Activated T-helper 17 cell treated with anti-CD3 and anti-CD28 coated beads, Interleukin-2, amount 50 U/mL, for 72 hours (primary cell): ENCODE data around the gene PPP1R10. TPM values are rescaled to one million over a fixed set of nuclear protein-coding genes. Genes with fewer than 3 reads are reported as not detected.
"Not testable (repeated sequence)": the region's sequence is repeated elsewhere in the genome, so short reads cannot be mapped to it uniquely, and the experiment has no call there.

Source experiments
- ATAC-seq: fragments of 150-1000 bp; cut with Tn5 transposase; replicated peaks from 2 replicates; pipeline ENCODE4 v1.10.0; 2021; ENCODE audit warnings: mild to moderate bottlenecking, moderate library complexity
- H3K27ac Mint-ChIP-seq: one replicate; pipeline ENCODE4 v1.8.0; 2022; ENCODE audit warnings: mixed read lengths
- H3K27me3 Mint-ChIP-seq: one replicate; pipeline ENCODE4 v1.8.0; 2022; ENCODE audit warnings: mixed read lengths
- H3K36me3 Mint-ChIP-seq: one replicate; pipeline ENCODE4 v1.8.0; 2022; ENCODE audit warnings: low read depth, mild to moderate bottlenecking, mixed read lengths
- H3K4me1 Mint-ChIP-seq: one replicate; pipeline ENCODE4 v1.8.0; 2022; ENCODE audit warnings: mixed read lengths
- H3K4me3 Mint-ChIP-seq: one replicate; pipeline ENCODE4 v1.8.0; 2022; ENCODE audit warnings: mild to moderate bottlenecking, mixed read lengths
- H3K9me3 Mint-ChIP-seq: one replicate; pipeline ENCODE4 v1.8.0; 2022; ENCODE audit warnings: mixed read lengths
- total RNA-seq, 2 donors: library from RNA; stranded (reverse); gene quantifications; one replicate each; pipeline ENCODE4 v1.2.3, GENCODE V29; 2022

Gene PPP1R10
- total RNA-seq, 2 donors from 2014 or later: 85.9 to 101 TPM

DNA sequence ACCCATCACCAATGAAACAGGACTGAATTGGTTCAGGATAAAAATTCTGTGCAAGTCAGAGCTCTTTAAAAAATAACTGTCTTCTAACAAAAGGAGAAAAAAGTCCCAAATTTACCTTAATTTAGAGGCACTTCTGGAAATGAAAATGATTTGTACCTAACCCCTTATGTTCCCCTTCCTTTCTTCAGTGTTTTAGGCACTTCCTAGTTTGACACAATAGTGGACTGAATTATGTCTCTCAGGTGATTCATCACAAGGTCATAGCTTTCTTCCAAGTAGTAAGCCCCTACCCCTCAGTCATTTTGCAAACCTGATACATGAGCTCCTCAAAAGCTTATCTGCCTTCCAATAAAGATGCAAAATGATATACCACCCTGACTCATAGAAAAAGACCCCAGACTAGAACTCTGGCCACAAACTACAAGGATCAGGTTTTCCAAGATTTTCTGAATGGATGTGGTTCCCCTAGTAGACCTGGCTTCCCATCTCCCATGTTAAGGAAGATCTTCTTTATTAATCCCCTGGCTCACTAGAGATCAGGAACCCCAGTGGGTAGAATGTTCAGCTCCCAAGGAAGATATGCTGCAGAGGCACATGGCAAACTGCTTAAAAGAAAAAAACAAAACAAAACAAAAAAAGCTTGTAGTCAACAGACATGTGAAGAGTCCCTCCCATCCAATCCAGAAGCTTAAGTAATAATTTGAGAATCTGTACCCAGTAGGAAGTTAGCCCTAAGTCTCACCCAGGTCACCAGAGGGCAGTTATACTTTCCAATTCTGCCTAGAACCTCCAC is 3.6 kb downstream of the PPP1R10 start:
- peak; percentile 31 for ATAC-seq
- peaks cover 97% of the 10 kb centered on the region for H3K36me3 Mint-ChIP-seq
- H3K27ac Mint-ChIP-seq: peak overlapping the region; percentile 100
- no peaks in the 10 kb centered on the region for H3K9me3 Mint-ChIP-seq
- peak overlapping the region; percentile 94 for H3K4me3 Mint-ChIP-seq
- H3K4me1 Mint-ChIP-seq: peaks cover 49% of the 10 kb centered on the region
- no peaks in the 10 kb centered on the region for H3K27me3 Mint-ChIP-seq

DNA sequence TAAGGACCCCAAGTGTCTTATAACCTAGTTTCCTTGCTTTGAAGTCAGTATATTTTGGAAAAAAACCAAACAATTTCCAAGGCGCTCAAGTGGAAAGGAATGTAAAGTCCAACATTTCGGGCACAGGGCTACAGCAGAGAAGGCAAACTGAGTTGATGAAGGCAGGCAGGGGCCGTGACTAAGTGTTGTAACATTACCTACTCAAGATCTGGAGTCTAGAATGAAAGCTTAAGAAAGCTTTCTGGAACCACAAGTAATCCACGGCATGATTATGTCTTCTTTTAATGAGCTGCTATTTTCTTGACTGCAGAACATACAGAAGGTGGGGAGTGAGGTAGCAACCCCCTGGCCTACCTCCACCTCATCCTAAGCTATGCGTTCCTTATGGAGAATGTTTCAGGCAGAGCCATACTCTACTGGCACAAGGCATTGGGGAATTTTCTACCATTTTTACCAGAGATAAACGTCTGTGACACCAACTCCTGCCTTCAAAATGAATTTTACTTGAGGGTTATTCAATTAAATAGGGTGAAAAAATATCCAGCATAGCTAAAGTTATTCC is 4.3 kb downstream of the PPP1R10 start:
- no peak for ATAC-seq
- peak overlapping the region; percentile 100 for H3K27ac Mint-ChIP-seq
- H3K27me3 Mint-ChIP-seq: no peaks in the 10 kb centered on the region
- no peaks in the 10 kb centered on the region for H3K9me3 Mint-ChIP-seq
- H3K36me3 Mint-ChIP-seq: peaks cover 100% of the 10 kb centered on the region
- H3K4me1 Mint-ChIP-seq: peaks cover 49% of the 10 kb centered on the region
- H3K4me3 Mint-ChIP-seq: peak overlapping the region; percentile 94

DNA sequence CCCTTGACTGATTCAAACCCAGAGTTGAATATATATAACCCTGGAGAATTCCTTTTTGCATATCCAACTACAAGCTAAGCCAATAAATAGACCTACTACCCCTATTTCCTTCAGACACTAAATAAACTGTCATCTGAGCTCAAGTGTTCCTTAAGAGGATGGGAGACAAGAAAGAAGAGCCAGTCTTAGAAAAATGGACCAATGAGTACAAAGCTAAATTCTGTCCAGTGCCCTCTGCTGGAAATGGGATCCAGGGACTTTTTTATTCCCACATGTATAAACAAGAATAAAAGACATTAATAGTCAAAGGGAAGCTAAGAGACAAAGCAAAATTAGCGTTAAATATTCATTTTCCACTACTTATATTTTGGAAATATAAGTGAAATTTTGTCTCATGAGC is 4.8 kb downstream of the PPP1R10 start:
- peaks cover 100% of the 10 kb centered on the region for H3K36me3 Mint-ChIP-seq
- H3K9me3 Mint-ChIP-seq: no peaks in the 10 kb centered on the region
- peak overlapping the region; percentile 94 for H3K4me3 Mint-ChIP-seq
- H3K4me1 Mint-ChIP-seq: peaks cover 54% of the 10 kb centered on the region
- H3K27me3 Mint-ChIP-seq: no peaks in the 10 kb centered on the region
- ATAC-seq: no peak
- peak overlapping the region; percentile 69 for H3K27ac Mint-ChIP-seq

DNA sequence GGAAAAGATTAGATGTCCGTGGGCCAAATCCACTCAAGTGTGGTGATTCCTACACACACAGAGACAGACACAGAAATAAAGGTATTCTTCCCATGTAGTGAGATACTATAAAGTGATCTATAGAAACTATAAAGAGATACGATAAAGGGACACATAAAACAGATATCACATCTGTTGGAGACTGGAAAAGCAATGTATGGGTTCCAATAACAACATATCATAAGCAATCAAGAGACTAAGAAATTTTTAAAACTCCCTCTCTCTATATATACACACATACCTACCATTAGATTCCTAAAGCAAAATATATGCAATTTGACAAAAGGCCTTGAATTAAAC is 5.2 kb downstream of the PPP1R10 start:
- H3K9me3 Mint-ChIP-seq: no peaks in the 10 kb centered on the region
- no peaks in the 10 kb centered on the region for H3K27me3 Mint-ChIP-seq
- ATAC-seq: no peak
- peak overlapping the region; percentile 69 for H3K27ac Mint-ChIP-seq
- peak overlapping the region; percentile 94 for H3K4me3 Mint-ChIP-seq
- H3K36me3 Mint-ChIP-seq: peaks cover 100% of the 10 kb centered on the region
- peaks cover 54% of the 10 kb centered on the region for H3K4me1 Mint-ChIP-seq

DNA sequence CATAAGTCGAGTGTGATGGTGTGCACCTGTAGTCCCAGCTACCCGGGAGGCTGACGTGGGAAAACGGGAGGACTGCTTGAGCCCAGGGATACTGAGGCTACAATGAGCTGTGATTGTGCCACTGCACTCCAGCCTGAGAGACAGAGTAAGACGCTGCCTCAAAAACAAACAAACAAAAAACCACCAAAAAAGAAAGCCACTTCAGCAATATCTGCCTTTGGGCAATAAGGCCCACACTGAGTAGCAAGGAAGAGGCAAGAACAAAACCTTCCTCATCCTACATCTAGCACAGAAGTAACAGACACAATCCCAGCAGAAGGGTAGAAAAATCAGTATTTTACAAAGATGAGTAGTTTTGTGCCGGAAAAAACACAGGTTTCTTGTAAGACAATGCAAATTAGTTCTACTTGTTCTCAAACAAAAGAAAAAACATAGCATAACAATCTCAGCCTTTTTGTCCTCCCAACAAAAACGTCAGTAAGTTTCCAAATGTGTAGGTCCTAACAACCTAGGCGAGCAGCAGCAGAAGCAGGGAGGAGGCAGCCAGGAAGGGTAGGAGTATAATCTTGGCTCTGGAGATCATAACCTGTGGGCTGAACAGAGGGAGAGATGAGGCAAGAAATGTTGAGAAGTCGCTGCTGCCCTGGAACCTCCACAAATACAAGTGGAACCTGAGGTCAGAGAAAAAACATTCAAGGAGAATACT is 5.7 kb downstream of the PPP1R10 start:
- Mint-ChIP-seq H3K27me3 (no peaks in the 10 kb centered on the region), H3K27ac (peak overlapping the region; percentile 69), H3K9me3 (no peaks in the 10 kb centered on the region), H3K4me3 (peak overlapping the region; percentile 94), H3K4me1 (peaks cover 58% of the 10 kb centered on the region), H3K36me3 (peaks cover 100% of the 10 kb centered on the region)
- no peak for ATAC-seq

DNA sequence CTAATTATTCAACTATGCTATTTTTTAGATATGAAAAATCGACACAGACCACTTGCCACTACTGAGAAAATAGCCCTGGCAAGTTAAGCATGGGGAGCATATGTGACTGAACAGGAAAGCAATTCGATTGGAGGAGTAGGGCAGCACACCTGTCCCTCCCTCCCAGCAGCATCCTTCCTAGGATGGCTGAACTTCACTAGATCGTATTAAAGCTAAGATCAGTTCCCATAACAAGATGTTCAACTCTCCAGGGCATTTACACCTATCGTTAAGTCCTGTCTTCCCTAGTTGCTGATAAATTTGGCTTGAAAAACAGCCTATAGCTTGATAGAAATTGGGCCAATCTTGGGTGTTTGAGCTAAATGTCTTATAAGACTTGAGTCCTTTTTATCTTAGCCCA is 7.0 kb downstream of the PPP1R10 start:
- Mint-ChIP-seq H3K4me1 (peaks cover 62% of the 10 kb centered on the region), H3K27me3 (no peaks in the 10 kb centered on the region), H3K36me3 (peaks cover 100% of the 10 kb centered on the region), H3K9me3 (no peaks in the 10 kb centered on the region), H3K4me3 (no peak overlapping the region), H3K27ac (peak overlapping the region; percentile 58)
- ATAC-seq: no peak

DNA sequence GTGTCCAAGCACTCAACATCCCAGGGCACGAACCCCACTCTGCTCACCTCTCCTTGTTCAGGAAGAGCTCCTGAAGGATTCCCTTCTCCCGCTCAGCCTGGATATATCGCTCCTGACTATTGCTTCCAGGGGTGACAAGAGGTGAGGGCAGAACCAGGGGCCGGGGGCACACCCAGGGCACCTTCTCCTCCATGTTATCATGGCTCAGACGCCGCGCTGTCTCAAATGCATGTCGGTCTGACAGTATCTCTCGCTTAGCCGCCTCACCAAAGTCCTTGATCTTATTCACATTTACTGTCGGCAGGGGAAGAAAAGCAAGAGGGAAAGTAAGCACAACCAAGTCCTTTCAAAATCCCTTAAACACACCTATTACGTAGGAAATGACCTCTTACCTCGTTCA is 13.1 kb downstream of the PPP1R10 start:
- ATAC-seq: no peak
- Mint-ChIP-seq H3K4me3 (no peak overlapping the region), H3K27me3 (no peaks in the 10 kb centered on the region), H3K9me3 (no peaks in the 10 kb centered on the region), H3K36me3 (peaks cover 96% of the 10 kb centered on the region), H3K27ac (peak overlapping the region; percentile 51), H3K4me1 (peaks cover 33% of the 10 kb centered on the region)

DNA sequence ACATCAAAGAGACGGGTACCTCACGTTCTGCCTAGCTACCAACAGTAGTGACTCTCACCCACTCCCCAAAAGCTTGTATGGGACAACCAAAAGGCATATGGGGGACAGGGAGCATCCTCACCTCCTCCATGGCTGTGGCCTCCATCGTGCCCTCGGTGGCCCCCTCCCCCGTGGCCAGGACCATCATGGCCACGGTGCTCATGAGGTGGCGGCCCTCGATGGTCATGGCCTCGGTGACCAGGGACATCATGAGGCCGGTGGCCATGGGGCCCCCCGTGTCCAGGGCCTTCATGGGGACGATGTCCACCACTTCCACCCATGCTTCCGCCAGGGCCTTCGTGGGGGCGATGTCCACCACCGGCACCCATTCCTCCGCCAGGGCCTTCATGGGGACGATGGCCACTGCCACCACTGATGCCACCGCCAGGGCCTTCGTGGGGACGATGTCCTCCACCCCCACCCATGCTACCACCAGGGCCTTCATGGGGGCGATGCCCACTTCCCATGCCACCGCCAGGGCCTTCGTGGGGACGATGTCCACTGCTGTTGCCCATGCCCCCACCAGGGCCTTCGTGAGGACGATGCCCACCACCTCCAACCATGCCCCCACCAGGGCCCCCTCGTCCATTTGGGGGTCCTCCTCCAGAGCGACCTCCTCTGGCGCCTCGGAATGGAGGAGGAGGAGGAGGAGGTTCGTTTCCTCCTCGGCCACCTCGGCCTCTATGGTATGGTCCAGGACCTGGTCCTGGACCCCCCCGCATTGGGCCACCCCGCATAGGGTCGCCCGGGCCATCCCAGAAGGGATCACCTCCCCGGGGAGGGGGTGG is 15.0 kb downstream of the PPP1R10 start:
- H3K36me3 Mint-ChIP-seq: peaks cover 82% of the 10 kb centered on the region
- ATAC-seq: no peak

DNA sequence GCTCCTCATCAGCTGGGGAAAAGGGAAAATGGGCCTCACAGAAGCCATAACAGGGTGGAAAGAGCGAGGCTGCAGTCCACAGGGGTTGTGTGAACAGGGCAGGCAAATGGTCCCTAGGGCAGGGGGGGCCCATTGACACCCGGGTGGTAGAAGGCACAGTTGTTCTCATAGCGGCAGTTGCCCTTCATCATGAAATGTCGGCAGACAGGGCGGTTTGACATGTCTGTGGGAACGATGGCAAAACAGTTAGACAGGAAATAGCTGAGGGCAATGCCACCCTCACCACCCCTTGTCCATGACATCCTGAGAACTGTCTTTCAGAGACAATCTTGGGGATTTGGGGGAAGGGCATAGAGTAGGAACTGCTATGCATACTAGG is 15.6 kb downstream of the PPP1R10 start:
- H3K27ac Mint-ChIP-seq: no peak overlapping the region
- H3K27me3 Mint-ChIP-seq: no peaks in the 10 kb centered on the region
- no peaks in the 10 kb centered on the region for H3K9me3 Mint-ChIP-seq
- H3K4me3 Mint-ChIP-seq: no peak overlapping the region
- H3K4me1 Mint-ChIP-seq: peaks cover 26% of the 10 kb centered on the region
- ATAC-seq: no peak
- peaks cover 78% of the 10 kb centered on the region for H3K36me3 Mint-ChIP-seq

More for the DNA sequence above, 15.0 kb downstream of the PPP1R10 start:
- H3K4me1 Mint-ChIP-seq: peaks cover 27% of the 10 kb centered on the region
- no peak overlapping the region for H3K27ac Mint-ChIP-seq
- H3K27me3 Mint-ChIP-seq: no peaks in the 10 kb centered on the region
- no peaks in the 10 kb centered on the region for H3K9me3 Mint-ChIP-seq
- H3K4me3 Mint-ChIP-seq: no peak overlapping the region

DNA sequence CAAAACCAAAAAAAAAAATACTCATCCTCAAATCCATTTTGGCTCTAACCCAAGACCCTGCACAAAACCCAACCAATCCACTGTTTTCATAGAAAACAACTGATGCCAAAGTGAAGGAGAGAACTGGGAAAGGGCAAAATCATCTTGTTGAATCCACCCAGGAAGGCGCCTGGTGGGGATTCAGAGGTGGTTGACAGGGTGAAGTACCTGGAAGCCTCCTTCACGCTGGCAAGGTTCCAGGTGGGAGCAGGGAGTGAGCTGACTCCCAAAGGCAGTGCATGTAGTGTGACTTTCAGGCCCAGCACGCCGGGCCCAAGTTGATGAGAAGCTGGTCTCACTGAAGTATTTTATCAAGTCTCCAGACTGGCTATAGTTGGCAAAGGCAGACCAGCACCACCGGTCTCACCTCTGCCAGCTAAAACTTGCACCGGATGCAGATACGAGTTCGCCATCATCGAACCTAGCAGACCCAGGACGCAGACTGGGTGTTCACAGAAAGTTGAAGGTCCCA is 16.5 kb downstream of the PPP1R10 start:
- Mint-ChIP-seq H3K9me3 (no peaks in the 10 kb centered on the region), H3K36me3 (peaks cover 71% of the 10 kb centered on the region), H3K27ac (no peak overlapping the region), H3K27me3 (no peaks in the 10 kb centered on the region), H3K4me1 (peaks cover 21% of the 10 kb centered on the region), H3K4me3 (no peak overlapping the region)
- ATAC-seq: no peak

DNA sequence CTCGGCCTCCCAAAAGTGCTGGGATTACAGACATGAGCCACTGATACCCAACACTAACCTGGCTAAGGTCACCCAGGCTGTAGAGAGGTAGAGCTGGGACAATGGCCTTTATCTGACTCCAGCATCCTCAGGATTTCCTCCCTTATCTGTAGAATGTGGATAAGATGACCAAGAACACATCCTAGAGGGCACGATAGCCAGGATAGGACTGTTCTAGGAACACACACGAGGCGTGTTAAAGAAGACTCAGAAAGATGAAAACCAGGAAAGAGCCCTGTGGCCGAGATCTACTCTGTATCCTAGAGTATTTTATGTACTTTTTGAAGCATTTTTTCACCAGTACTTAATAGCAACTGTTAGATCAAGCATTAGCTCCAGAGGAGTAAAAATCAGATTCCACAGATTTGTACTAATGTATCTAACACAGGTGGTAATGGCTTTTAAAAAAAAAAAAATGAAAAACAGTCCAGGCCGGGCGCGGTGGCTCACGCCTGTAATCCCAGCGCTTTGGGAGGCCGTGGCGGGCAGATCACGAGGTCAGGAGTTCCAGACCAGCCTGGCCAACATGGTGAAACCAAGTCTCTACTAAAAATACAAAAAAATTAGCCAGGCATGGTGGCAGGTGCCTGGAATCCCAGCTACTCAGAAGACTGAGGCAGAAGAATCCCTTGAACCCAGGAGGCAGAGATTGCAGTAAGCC is 17.3 kb downstream of the PPP1R10 start:
- Mint-ChIP-seq H3K4me3 (no peak overlapping the region), H3K27ac (no peak overlapping the region), H3K27me3 (no peaks in the 10 kb centered on the region), H3K4me1 (peaks cover 21% of the 10 kb centered on the region), H3K9me3 (no peaks in the 10 kb centered on the region), H3K36me3 (peaks cover 70% of the 10 kb centered on the region)
- no peak for ATAC-seq

DNA sequence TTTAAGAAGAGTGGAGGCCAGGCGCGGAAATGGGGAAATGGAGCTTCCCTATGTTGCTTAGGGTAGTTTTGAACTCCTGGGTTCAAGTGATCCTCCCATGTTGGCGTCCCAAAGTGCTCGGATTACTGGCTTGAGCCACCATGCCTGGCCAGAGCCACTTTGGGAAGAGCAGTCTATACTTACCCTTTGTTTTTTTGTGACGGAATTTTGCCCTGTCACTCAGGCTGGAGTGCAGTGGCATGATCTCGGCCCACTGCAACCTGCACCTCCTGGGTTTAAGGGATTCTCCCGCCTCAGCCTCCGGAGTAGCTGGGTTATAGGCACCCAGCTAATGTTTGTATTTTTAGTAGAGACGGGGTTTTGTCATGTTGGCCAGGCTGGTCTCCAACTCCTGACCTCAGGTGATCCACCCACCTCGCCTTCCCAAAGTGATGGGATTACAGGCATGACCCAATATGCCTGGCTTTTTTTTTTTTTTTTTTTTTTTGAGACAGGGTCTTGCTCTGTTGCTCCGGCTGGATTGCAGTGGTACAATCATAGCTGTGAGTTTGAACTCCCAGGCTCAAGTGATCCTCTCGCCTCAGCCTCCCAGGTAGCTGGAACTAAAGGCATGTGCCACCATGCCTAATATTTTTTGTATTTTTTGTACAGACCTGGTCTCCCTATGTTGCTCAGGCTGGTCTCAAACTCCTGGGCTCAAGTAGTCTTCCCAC is 18.0 kb downstream of the PPP1R10 start:
- Mint-ChIP-seq H3K27me3 (no peaks in the 10 kb centered on the region), H3K4me1 (peaks cover 18% of the 10 kb centered on the region), H3K36me3 (peaks cover 70% of the 10 kb centered on the region), H3K9me3 (no peaks in the 10 kb centered on the region), H3K27ac (no peak overlapping the region), H3K4me3 (no peak overlapping the region)
- no peak for ATAC-seq

DNA sequence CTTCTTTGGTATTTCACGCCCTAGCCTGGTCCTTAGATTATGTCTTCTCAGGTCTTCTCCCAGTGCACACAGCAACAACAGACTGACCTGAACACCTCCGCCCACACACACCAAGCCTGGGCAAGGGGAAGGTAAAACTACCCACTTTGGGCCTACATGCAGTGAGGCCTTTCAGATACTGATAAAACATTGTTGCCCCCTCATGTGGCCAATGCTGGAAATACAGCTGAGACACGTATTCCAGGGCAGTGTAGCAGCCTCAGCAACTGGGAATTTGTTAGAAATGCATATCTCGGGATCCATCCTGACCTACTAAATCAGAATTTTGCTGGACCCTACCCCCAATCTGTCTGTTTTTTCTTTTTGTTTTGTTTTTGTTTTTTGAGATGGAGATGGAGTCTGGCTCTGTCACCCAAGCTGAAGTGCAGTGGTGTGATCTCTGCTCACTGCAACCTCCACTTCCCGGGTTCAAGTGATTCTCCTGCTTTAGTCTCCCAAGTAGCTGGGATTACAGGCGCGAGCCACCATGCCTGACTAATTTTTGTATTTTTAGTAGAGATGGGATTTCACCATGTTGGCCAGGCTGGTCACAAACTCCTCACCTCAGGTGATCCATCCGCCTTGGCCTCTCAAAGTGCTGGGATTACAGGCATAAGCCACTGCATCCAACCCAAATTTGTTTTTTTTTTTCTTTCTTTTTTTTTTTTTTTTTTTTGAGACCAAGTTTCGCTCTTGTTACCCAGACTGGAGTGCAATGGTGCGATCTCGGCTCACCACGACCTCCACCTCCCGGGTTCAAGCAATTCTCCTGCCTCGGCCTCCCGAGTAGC is 19.5 kb downstream of the PPP1R10 start:
- H3K4me1 Mint-ChIP-seq, H3K4me3 Mint-ChIP-seq, H3K9me3 Mint-ChIP-seq, H3K27me3 Mint-ChIP-seq: not testable (repeated sequence)
- H3K36me3 Mint-ChIP-seq: peaks cover 68% of the 10 kb centered on the region
- peak overlapping the region; percentile 12 for H3K27ac Mint-ChIP-seq
- ATAC-seq: peak; percentile 85
